CD4-positive, alpha-beta T cell treated with Interferon gamma for 1 hour (primary cell): Measurements from ENCODE around the gene SYT8.
A peak's percentile ranks its signal among the peaks of the same experiment; 100 is the strongest.

Experiments
- DNase-seq: peaks from one replicate; pipeline ENCODE4 v3.0.0-alpha.2; 2020

Gene SYT8

GRCh38 chr11:1834062-1834610, 654 bp upstream of the SYT8 start:
- DNase-seq = no peak

GRCh38 chr11:1835671-1836010, 851 bp downstream of the SYT8 start:
- DNase-seq = no peak

GRCh38 chr11:1836011-1836945, 1.5 kb downstream of the SYT8 start:
- no peak for DNase-seq

- peak; percentile 86 for DNase-seq
These were observed 2.6 kb downstream of the SYT8 start for GRCh38 chr11:1837171-1838076.

GRCh38 chr11:1838077-1838425, 3.3 kb downstream of the SYT8 start:
- DNase-seq = no peak

GRCh38 chr11:1838426-1839144, 3.8 kb downstream of the SYT8 start, which contains the start of gene TNNI2:
TNNI2 (plus strand) TSS chr11:1838981; CDS start chr11:1839697, 716 bp downstream.
- no peak for DNase-seq

- no peak for DNase-seq
These were observed 4.6 kb downstream of the SYT8 start for GRCh38 chr11:1839204-1839923.

- peak; percentile 77 for DNase-seq
These were observed 5.4 kb downstream of the SYT8 start for GRCh38 chr11:1839924-1840779.

GRCh38 chr11:1840780-1841480, 6.1 kb downstream of the SYT8 start:
- DNase-seq = no peak

GRCh38 chr11:1841511-1842148, 6.8 kb downstream of the SYT8 start:
- DNase-seq = no peak

- no peak for DNase-seq
These were observed 7.6 kb downstream of the SYT8 start for GRCh38 chr11:1842149-1843097.

GRCh38 chr11:1843098-1843473, 8.3 kb downstream of the SYT8 start:
- no peak for DNase-seq

GRCh38 chr11:1843796-1844195, 9.0 kb downstream of the SYT8 start:
- DNase-seq = no peak

GRCh38 chr11:1844221-1845094, 9.7 kb downstream of the SYT8 start:
- DNase-seq = peak; percentile 76

GRCh38 chr11:1845095-1845429, 10.3 kb downstream of the SYT8 start:
- no peak for DNase-seq

GRCh38 chr11:1845561-1846452, 11.0 kb downstream of the SYT8 start:
- DNase-seq = peak; percentile 40

GRCh38 chr11:1846453-1846932, 11.7 kb downstream of the SYT8 start:
- DNase-seq = no peak
